ENCODE results near the gene SEMA5A. TPM values are rescaled to one million over a fixed set of nuclear protein-coding genes. Genes with fewer than 3 reads are reported as not detected.

Gene SEMA5A
- total and polyA plus RNA-seq, 8 donors, result 18.2 to 29.5 (median 20.8) TPM

DNA sequence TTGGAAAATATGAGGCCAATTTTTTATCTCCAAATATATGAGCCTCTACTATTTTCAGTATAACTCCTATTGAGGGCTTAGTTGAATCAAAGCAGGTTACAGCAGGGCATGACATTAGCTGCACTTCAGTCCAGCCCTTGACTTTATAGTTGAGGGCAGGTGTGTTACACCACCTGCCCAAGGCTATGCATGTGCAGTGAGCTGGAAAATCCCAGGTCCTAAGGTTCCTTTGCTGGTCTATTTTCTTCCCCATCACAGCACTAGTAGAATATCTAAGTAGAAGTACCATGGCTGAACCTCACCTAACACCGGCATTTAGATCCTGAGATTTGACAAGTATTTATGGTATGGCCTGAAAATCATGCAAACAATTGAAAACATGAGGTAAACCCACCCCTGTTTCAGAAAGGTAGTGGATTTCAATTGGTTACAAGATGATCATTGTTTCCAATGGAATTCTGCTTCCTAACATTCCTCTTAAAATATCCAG lies 201.1 kb downstream of the SEMA5A start:
- H3K9me3 ChIP-seq, result no peaks in the 10 kb centered on the region
- TF ChIP-seq, protein P1, sequence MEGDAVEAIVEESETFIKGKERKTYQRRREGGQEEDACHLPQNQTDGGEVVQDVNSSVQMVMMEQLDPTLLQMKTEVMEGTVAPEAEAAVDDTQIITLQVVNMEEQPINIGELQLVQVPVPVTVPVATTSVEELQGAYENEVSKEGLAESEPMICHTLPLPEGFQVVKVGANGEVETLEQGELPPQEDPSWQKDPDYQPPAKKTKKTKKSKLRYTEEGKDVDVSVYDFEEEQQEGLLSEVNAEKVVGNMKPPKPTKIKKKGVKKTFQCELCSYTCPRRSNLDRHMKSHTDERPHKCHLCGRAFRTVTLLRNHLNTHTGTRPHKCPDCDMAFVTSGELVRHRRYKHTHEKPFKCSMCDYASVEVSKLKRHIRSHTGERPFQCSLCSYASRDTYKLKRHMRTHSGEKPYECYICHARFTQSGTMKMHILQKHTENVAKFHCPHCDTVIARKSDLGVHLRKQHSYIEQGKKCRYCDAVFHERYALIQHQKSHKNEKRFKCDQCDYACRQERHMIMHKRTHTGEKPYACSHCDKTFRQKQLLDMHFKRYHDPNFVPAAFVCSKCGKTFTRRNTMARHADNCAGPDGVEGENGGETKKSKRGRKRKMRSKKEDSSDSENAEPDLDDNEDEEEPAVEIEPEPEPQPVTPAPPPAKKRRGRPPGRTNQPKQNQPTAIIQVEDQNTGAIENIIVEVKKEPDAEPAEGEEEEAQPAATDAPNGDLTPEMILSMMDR (IDR thresholded peaks at IDR 0.05), result no peak
- no peaks in the 10 kb centered on the region for H3K36me3 ChIP-seq
- no peaks in the 10 kb centered on the region for H3K27me3 ChIP-seq
- no peak overlapping the region for H3K4me3 ChIP-seq
- H3K27ac ChIP-seq, result no peak overlapping the region
- no peak for ATAC-seq
- H3K4me1 ChIP-seq, result peaks cover 0 to 9% of the 10 kb centered on the region in 2 donors
- intact Hi-C loops (cut with DNase I), result no loop called here
- DNase-seq, result no peak

- Histone ChIP-seq H3K9me3 (no peaks in the 10 kb centered on the region), H3K4me3 (no peak overlapping the region), H3K27ac (no peak overlapping the region), H3K36me3 (no peaks in the 10 kb centered on the region), H3K4me1 (peaks cover 0 to 4% of the 10 kb centered on the region in 2 donors), H3K27me3 (no peaks in the 10 kb centered on the region)
- intact Hi-C loops (cut with DNase I), result no loop called here
- ATAC-seq (peak; percentile 78), DNase-seq (no peak)
- TF ChIP-seq, protein P1 (IDR thresholded peaks at IDR 0.05), result no peak
These were observed 202.6 kb downstream of the SEMA5A start for GRCh38 chr5:9343146-9343850.

- no peak for DNase-seq
- intact Hi-C loops (cut with DNase I), result no loop called here
These were observed 203.6 kb downstream of the SEMA5A start for GRCh38 chr5:9342161-9342787.

GRCh38 chr5:9340085-9340484 lies 205.8 kb downstream of the SEMA5A start:
- H3K9me3 ChIP-seq, result no peaks in the 10 kb centered on the region
- TF ChIP-seq, protein P1 (IDR thresholded peaks at IDR 0.05), result no peak
- intact Hi-C loops (cut with DNase I), result no loop called here
- no peaks in the 10 kb centered on the region for H3K36me3 ChIP-seq
- H3K4me1 ChIP-seq, result peaks cover 0 to 4% of the 10 kb centered on the region in 2 donors
- no peaks in the 10 kb centered on the region for H3K27me3 ChIP-seq
- DNase-seq (no peak), ATAC-seq (no peak)
- no peak overlapping the region for H3K27ac ChIP-seq
- no peak overlapping the region for H3K4me3 ChIP-seq

More at GRCh38 chr5:9342161-9342787, 203.6 kb downstream of the SEMA5A start:
- TF ChIP-seq, protein P1 (IDR thresholded peaks at IDR 0.05), result no peak
- Histone ChIP-seq H3K9me3 (no peaks in the 10 kb centered on the region), H3K4me1 (peaks cover 0 to 4% of the 10 kb centered on the region in 2 donors), H3K4me3 (no peak overlapping the region), H3K27me3 (no peaks in the 10 kb centered on the region), H3K36me3 (no peaks in the 10 kb centered on the region), H3K27ac (no peak overlapping the region)
- ATAC-seq, result peak; percentile 44

- no peak overlapping the region for H3K27ac ChIP-seq
These were observed 206.6 kb downstream of the SEMA5A start for GRCh38 chr5:9339206-9339818.

More at GRCh38 chr5:9339206-9339818, 206.6 kb downstream of the SEMA5A start:
- peaks cover 0 to 4% of the 10 kb centered on the region in 2 donors for H3K4me1 ChIP-seq
- ATAC-seq (no peak), DNase-seq (no peak)
- TF ChIP-seq, protein P1 (IDR thresholded peaks at IDR 0.05), result no peak
- H3K27me3 ChIP-seq, result no peaks in the 10 kb centered on the region
- intact Hi-C loops (cut with DNase I), result no loop called here
- H3K4me3 ChIP-seq, result no peak overlapping the region
- H3K9me3 ChIP-seq, result no peaks in the 10 kb centered on the region
- H3K36me3 ChIP-seq, result no peaks in the 10 kb centered on the region
